B cell (primary cell): ENCODE data around the gene WASHC4.

Experiments used
- CTCF ChIP-seq: fragments of 200-600 bp; IDR thresholded peaks from one replicate; pipeline ENCODE4 v1.8.0; 2022; ENCODE audit warnings: antibody characterized with exemption, mild to moderate bottlenecking
- EZH2 ChIP-seq: IDR thresholded peaks from 2 replicates; pipeline ENCODE4 v1.6.1; 2012; ENCODE audit warnings: borderline replicate concordance, low read depth, mild to moderate bottlenecking, moderate library complexity, low read length; ENCODE audit not compliant: insufficient read depth, poor library complexity, severe bottlenecking

- no peak for TF ChIP-seq CTCF
- TF ChIP-seq EZH2 = no peak
Observed at GRCh38 chr12:105099356-105099755, 8.2 kb upstream of the WASHC4 start.
